Testis (tissue), 3 donors: ENCODE results near the gene FBN1. TPM values are rescaled to one million over a fixed set of nuclear protein-coding genes. Genes with fewer than 3 reads are reported as not detected.

Source experiments
- DNase-seq: peaks from one replicate; pipeline ENCODE4 v3.0.0-alpha.2; 2019
- H3K27ac ChIP-seq, 2 donors: fragments of 200-600 bp; sonication (generic); one replicate each; pipeline ENCODE4 v1.5.1; 2019
- H3K27me3 ChIP-seq: fragments of 200-600 bp; sonication (generic); one replicate; pipeline ENCODE4 v1.5.1; 2019
- H3K36me3 ChIP-seq: fragments of 200-600 bp; sonication (generic); one replicate; pipeline ENCODE4 v1.5.1; 2017; ENCODE audit warnings: low read depth; ENCODE audit errors: missing control alignments
- H3K4me1 ChIP-seq: fragments of 200-600 bp; sonication (generic); one replicate; pipeline ENCODE4 v1.5.1; 2019
- H3K4me3 ChIP-seq, 2 donors: fragments of 200-600 bp; sonication (generic); one replicate each; pipeline ENCODE4 v1.5.1; 2017 to 2019
- H3K9me3 ChIP-seq: fragments of 200-600 bp; sonication (generic); one replicate; pipeline ENCODE4 v1.5.1; 2017
- CTCF ChIP-seq, 3 experiments: fragments of 450-650 bp in 2 of 3; fragments of 200-600 bp in 1 of 3; sonication (generic) in 1 of 3; IDR thresholded peaks; one replicate each; pipeline ENCODE4 v1.5.1; 2016 to 2019; ENCODE audit warnings: antibody characterized with exemption in 3 of 3, mild to moderate bottlenecking in 2 of 3, moderate library complexity in 1 of 3
- POLR2A ChIP-seq: fragments of 450-650 bp; IDR thresholded peaks from one replicate; pipeline ENCODE4 v1.6.1; 2017; ENCODE audit warnings: antibody characterized with exemption, mild to moderate bottlenecking, moderate library complexity
- WGBS, 2 donors: methylation state at CpG; one replicate each; pipeline ENCODE4 v1.1.5; 2018; 5-methylcytosine and 5-hydroxymethylcytosine counted together
- intact Hi-C: fragments of 100-400 bp; cut with DNase I; formaldehyde crosslinking; loops from one replicate; pipeline ENCODE4 v1.15.1; 2023; ENCODE audit warnings: low total_unique reads
- polyA plus RNA-seq: library from polyadenylated mRNA; stranded (reverse); fragments of 350-450 nt; fragmentation: Illumina TruSeq; extraction: RNeasy Lipid Tissue Mini Kit (QIAGEN cat#74804); gene quantifications from one replicate; pipeline ENCODE4 v1.2.3, GENCODE V29; 2014; ENCODE audit warnings: low read depth, low replicate concordance; ENCODE audit not compliant: insufficient read depth
- total RNA-seq, 2 donors: library from RNA; depleted of rRNA; stranded (reverse); fragments of >200 nt; gene quantifications; one replicate each; pipeline ENCODE4 v1.2.3, GENCODE V29; 2016

Gene FBN1
- total and polyA plus RNA-seq, 3 donors from 2014 or later: 48.5 to 77.1 (median 68.7) TPM

- intact Hi-C loops: no loop called here
- TF ChIP-seq POLR2A (no peak), CTCF (IDR thresholded peaks at IDR 0.05) (no peak)
- Histone ChIP-seq H3K4me3 (no peak overlapping the region), H3K9me3 (no peaks in the 10 kb centered on the region), H3K27me3 (no peaks in the 10 kb centered on the region), H3K36me3 (no peaks in the 10 kb centered on the region), H3K4me1 (no peaks in the 10 kb centered on the region), H3K27ac (no peak overlapping the region)
- no peak for DNase-seq
- 82 to 84% methylated on average over 3 of the region's 3 CpGs for WGBS, 2 donors
These were observed 41.6 kb downstream of the FBN1 start for GRCh38 chr15:48603922-48604321.

GRCh38 chr15:48603123-48603500, 42.4 kb downstream of the FBN1 start:
- DNase-seq: no peak
- no peak overlapping the region for H3K27ac ChIP-seq
- H3K9me3 ChIP-seq: no peaks in the 10 kb centered on the region
- no peak for TF ChIP-seq CTCF (IDR thresholded peaks at IDR 0.05)
- intact Hi-C loops: no loop called here
- WGBS, 2 donors: 80% methylated on average over 6 of the region's 6 CpGs
- H3K27me3 ChIP-seq: no peaks in the 10 kb centered on the region
- H3K4me3 ChIP-seq: no peak overlapping the region
- no peaks in the 10 kb centered on the region for H3K36me3 ChIP-seq
- H3K4me1 ChIP-seq: no peaks in the 10 kb centered on the region

- no peak overlapping the region for H3K27ac ChIP-seq
- no peak for DNase-seq
- no peaks in the 10 kb centered on the region for H3K27me3 ChIP-seq
- no peaks in the 10 kb centered on the region for H3K4me1 ChIP-seq
- H3K4me3 ChIP-seq: no peak overlapping the region
- intact Hi-C loops: no loop called here
- no peaks in the 10 kb centered on the region for H3K36me3 ChIP-seq
- no peaks in the 10 kb centered on the region for H3K9me3 ChIP-seq
- 80 to 82% methylated on average over 4 of the region's 4 CpGs for WGBS, 2 donors
- TF ChIP-seq CTCF (IDR thresholded peaks at IDR 0.05) (no peak), POLR2A (no peak)
These were observed 43.0 kb downstream of the FBN1 start for GRCh38 chr15:48602358-48603122.

GRCh38 chr15:48601095-48601494, 44.4 kb downstream of the FBN1 start:
- intact Hi-C loops: no loop called here
- Histone ChIP-seq H3K36me3 (no peaks in the 10 kb centered on the region), H3K9me3 (no peaks in the 10 kb centered on the region), H3K4me1 (no peaks in the 10 kb centered on the region), H3K27me3 (no peaks in the 10 kb centered on the region), H3K27ac (no peak overlapping the region), H3K4me3 (no peak overlapping the region)
- 93 to 97% methylated on average over 4 of the region's 4 CpGs for WGBS, 2 donors
- no peak for TF ChIP-seq CTCF (IDR thresholded peaks at IDR 0.05)
- DNase-seq: no peak

- Histone ChIP-seq H3K27me3 (no peaks in the 10 kb centered on the region), H3K4me3 (no peak overlapping the region), H3K4me1 (no peaks in the 10 kb centered on the region), H3K9me3 (no peaks in the 10 kb centered on the region), H3K36me3 (no peaks in the 10 kb centered on the region), H3K27ac (no peak overlapping the region)
- DNase-seq: no peak
- no peak for TF ChIP-seq CTCF (IDR thresholded peaks at IDR 0.05)
- no peak for TF ChIP-seq POLR2A
- intact Hi-C loops: no loop called here
- 91 to 92% methylated on average over 4 of the region's 4 CpGs for WGBS, 2 donors
These were observed 48.7 kb downstream of the FBN1 start for GRCh38 chr15:48596841-48597240.
